CMK (cell line): ENCODE data around the gene IL1R2.

Source experiments
- DNase-seq: peaks from one replicate; pipeline ENCODE4 v3.0.0-alpha.2; 2010; ENCODE audit warnings: low read depth

The IL1R2 gene

GRCh38 chr2:101991721-101992145 is at the start of gene IL1R2:
Gene IL1R2, plus strand, starts transcription at chr2:101991960. Its CDS starts 16,616 bp downstream, at chr2:102008576.
- DNase-seq, result no peak

- DNase-seq, result no peak
Measured at GRCh38 chr2:101942851-101943250, 48.9 kb upstream of the IL1R2 start.

- no peak for DNase-seq
Measured at GRCh38 chr2:101946372-101947039, 45.3 kb upstream of the IL1R2 start.

- no peak for DNase-seq
Measured at GRCh38 chr2:101947374-101947773, 44.4 kb upstream of the IL1R2 start.

GRCh38 chr2:101948625-101949155 is 43.1 kb upstream of the IL1R2 start:
- DNase-seq, result no peak

GRCh38 chr2:101949304-101949703 is 42.5 kb upstream of the IL1R2 start:
- no peak for DNase-seq

GRCh38 chr2:101951296-101951695 is 40.5 kb upstream of the IL1R2 start:
- no peak for DNase-seq

- no peak for DNase-seq
Measured at GRCh38 chr2:101952551-101952950, 39.2 kb upstream of the IL1R2 start.

GRCh38 chr2:101956465-101957438 is 35.0 kb upstream of the IL1R2 start:
- no peak for DNase-seq

GRCh38 chr2:101958061-101958460 is 33.7 kb upstream of the IL1R2 start:
- no peak for DNase-seq

GRCh38 chr2:101960819-101961337 is 30.9 kb upstream of the IL1R2 start:
- DNase-seq, result no peak

GRCh38 chr2:101961338-101962191 is 30.2 kb upstream of the IL1R2 start:
- DNase-seq, result no peak

- no peak for DNase-seq
Measured at GRCh38 chr2:101962309-101962708, 29.5 kb upstream of the IL1R2 start.

GRCh38 chr2:101963198-101963597 is 28.6 kb upstream of the IL1R2 start:
- DNase-seq, result no peak

GRCh38 chr2:101967826-101968513 is 23.8 kb upstream of the IL1R2 start:
- no peak for DNase-seq

- DNase-seq, result no peak
Measured at GRCh38 chr2:101969723-101970122, 22.0 kb upstream of the IL1R2 start.

- DNase-seq, result no peak
Measured at GRCh38 chr2:101970901-101971300, 20.9 kb upstream of the IL1R2 start.

GRCh38 chr2:101971836-101972235 is 19.9 kb upstream of the IL1R2 start:
- no peak for DNase-seq

GRCh38 chr2:101972621-101973434 is 18.9 kb upstream of the IL1R2 start:
- no peak for DNase-seq

GRCh38 chr2:101974663-101975062 is 17.1 kb upstream of the IL1R2 start:
- DNase-seq, result no peak
